Measurements from ENCODE around the gene PLXNA2.

The PLXNA2 gene

GRCh38 chr1:207983044-207983635, 261.0 kb downstream of the PLXNA2 start:
- H3K27me3 ChIP-seq (ENCODE audit: insufficient read depth, low read length, poor library complexity): no peaks in the 10 kb centered on the region
- H3K56ac ChIP-seq (ENCODE audit: low read length): no peak overlapping the region
- no CpG with 5 or more reads among the region's 6 CpGs for WGBS (ENCODE audit: extremely low coverage, insufficient coverage, low lambda C conversion rate)
- no peak overlapping the region for H3K18ac ChIP-seq (ENCODE audit: low read length)
- H4K5ac ChIP-seq (ENCODE audit: low read length): no peak overlapping the region
- H2BK5ac ChIP-seq (ENCODE audit: low read length): no peak overlapping the region
- H3K23ac ChIP-seq (ENCODE audit: low read length): no peak overlapping the region
- DNase-seq: no peak
- no peak overlapping the region for H3K4me2 ChIP-seq (ENCODE audit: low read length)
- H3K79me2 ChIP-seq (ENCODE audit: control insufficient read depth, insufficient read depth, low read length): no peaks in the 10 kb centered on the region
- H3K4me1 ChIP-seq (ENCODE audit: control insufficient read depth, low read depth, low read length): no peaks in the 10 kb centered on the region
- H3K36me3 ChIP-seq (ENCODE audit: control insufficient read depth, insufficient read depth, low read length): no peaks in the 10 kb centered on the region
- no peak overlapping the region for H2AK5ac ChIP-seq (ENCODE audit: low read length)
- no peak overlapping the region for H3K27ac ChIP-seq (ENCODE audit: low read depth, low read length)
- no peak overlapping the region for H3K9ac ChIP-seq (ENCODE audit: low read length)
- H3K4ac ChIP-seq (ENCODE audit: low read depth, low read length): no peak overlapping the region
- H3K79me1 ChIP-seq (ENCODE audit: low read length): no peaks in the 10 kb centered on the region
- H3K4me3 ChIP-seq (ENCODE audit: low read length): no peak overlapping the region
- no peak overlapping the region for H4K8ac ChIP-seq (ENCODE audit: low read depth, low read length)
- no peak overlapping the region for H2BK120ac ChIP-seq (ENCODE audit: low read depth, low read length)
- H2BK15ac ChIP-seq (replicated peaks; ENCODE audit: low read depth): no peak overlapping the region

DNA sequence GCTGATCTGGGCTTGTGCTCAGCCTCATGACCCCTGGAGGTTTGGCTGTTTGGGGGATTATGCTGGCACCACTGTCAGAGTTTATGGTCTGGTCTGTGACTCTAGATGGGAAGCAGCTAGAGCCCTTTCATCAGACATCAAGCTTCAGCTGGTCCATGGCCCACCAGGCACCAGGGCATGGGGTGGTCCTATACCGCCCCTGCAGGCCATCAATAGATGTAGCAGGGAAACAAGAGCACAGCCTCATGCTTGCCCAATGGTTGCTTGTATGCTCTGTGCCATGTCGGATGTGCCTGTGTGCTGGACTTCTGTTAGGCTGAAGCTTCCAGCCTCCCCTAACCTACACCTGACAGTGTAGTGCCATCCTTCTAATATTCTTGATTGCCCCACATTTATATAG, 262.2 kb downstream of the PLXNA2 start:
- Histone ChIP-seq H3K79me1 (ENCODE audit: low read length) (no peaks in the 10 kb centered on the region), H4K8ac (ENCODE audit: low read depth, low read length) (no peak overlapping the region), H3K4me2 (ENCODE audit: low read length) (no peak overlapping the region), H2BK5ac (ENCODE audit: low read length) (no peak overlapping the region), H2AK5ac (ENCODE audit: low read length) (no peak overlapping the region), H2BK15ac (replicated peaks; ENCODE audit: low read depth) (no peak overlapping the region), H4K5ac (ENCODE audit: low read length) (no peak overlapping the region), H3K4ac (ENCODE audit: low read depth, low read length) (no peak overlapping the region), H3K18ac (ENCODE audit: low read length) (no peak overlapping the region), H3K27ac (ENCODE audit: low read depth, low read length) (no peak overlapping the region), H3K23ac (ENCODE audit: low read length) (no peak overlapping the region), H3K36me3 (ENCODE audit: control insufficient read depth, insufficient read depth, low read length) (no peaks in the 10 kb centered on the region), H3K79me2 (ENCODE audit: control insufficient read depth, insufficient read depth, low read length) (no peaks in the 10 kb centered on the region), H3K4me1 (ENCODE audit: control insufficient read depth, low read depth, low read length) (no peaks in the 10 kb centered on the region), H3K27me3 (ENCODE audit: insufficient read depth, low read length, poor library complexity) (no peaks in the 10 kb centered on the region), H3K4me3 (ENCODE audit: low read length) (no peak overlapping the region), H3K56ac (ENCODE audit: low read length) (no peak overlapping the region), H3K9ac (ENCODE audit: low read length) (no peak overlapping the region), H2BK120ac (ENCODE audit: low read depth, low read length) (no peak overlapping the region)
- WGBS (ENCODE audit: extremely low coverage, insufficient coverage, low lambda C conversion rate): no CpG with 5 or more reads among the region's 2 CpGs
- DNase-seq: peak; percentile 77

DNA sequence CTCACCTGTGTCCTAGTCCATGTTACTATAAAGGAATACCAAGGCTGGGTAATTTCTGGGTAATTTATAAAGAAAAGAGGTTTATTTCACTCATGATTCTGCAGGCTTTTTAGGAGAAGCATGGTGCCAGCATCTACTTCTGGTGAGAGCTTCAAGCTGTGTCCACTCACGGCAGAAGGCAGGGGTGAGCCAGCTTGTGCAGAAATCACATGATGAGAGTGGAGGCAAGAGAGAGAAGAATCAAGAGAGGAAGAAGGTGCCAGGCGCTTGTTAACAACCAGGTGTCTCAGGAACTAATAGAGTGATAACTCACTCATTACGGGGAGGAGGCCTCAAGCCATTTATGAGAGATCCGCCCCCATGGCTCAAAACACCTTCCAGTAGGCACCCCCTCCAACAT, 265.7 kb downstream of the PLXNA2 start:
- H3K23ac ChIP-seq (ENCODE audit: low read length): no peak overlapping the region
- no peak overlapping the region for H2BK120ac ChIP-seq (ENCODE audit: low read depth, low read length)
- no peak overlapping the region for H3K4me2 ChIP-seq (ENCODE audit: low read length)
- H3K79me1 ChIP-seq (ENCODE audit: low read length): no peaks in the 10 kb centered on the region
- H3K18ac ChIP-seq (ENCODE audit: low read length): no peak overlapping the region
- H3K56ac ChIP-seq (ENCODE audit: low read length): no peak overlapping the region
- H3K27me3 ChIP-seq (ENCODE audit: insufficient read depth, low read length, poor library complexity): no peaks in the 10 kb centered on the region
- DNase-seq: no peak
- no peak overlapping the region for H3K27ac ChIP-seq (ENCODE audit: low read depth, low read length)
- H3K4ac ChIP-seq (ENCODE audit: low read depth, low read length): no peak overlapping the region
- WGBS (ENCODE audit: extremely low coverage, insufficient coverage, low lambda C conversion rate): no CpG with 5 or more reads among the region's 4 CpGs
- H3K4me1 ChIP-seq (ENCODE audit: control insufficient read depth, low read depth, low read length): no peaks in the 10 kb centered on the region
- H3K79me2 ChIP-seq (ENCODE audit: control insufficient read depth, insufficient read depth, low read length): no peaks in the 10 kb centered on the region
- no peak overlapping the region for H4K8ac ChIP-seq (ENCODE audit: low read depth, low read length)
- no peak overlapping the region for H2BK5ac ChIP-seq (ENCODE audit: low read length)
- no peak overlapping the region for H3K4me3 ChIP-seq (ENCODE audit: low read length)
- no peak overlapping the region for H3K9ac ChIP-seq (ENCODE audit: low read length)
- no peak overlapping the region for H4K5ac ChIP-seq (ENCODE audit: low read length)
- no peaks in the 10 kb centered on the region for H3K36me3 ChIP-seq (ENCODE audit: control insufficient read depth, insufficient read depth, low read length)
- no peak overlapping the region for H2BK15ac ChIP-seq (replicated peaks; ENCODE audit: low read depth)
- no peak overlapping the region for H2AK5ac ChIP-seq (ENCODE audit: low read length)

GRCh38 chr1:207977876-207978275, 266.3 kb downstream of the PLXNA2 start:
- Histone ChIP-seq H3K18ac (ENCODE audit: low read length) (no peak overlapping the region), H3K79me2 (ENCODE audit: control insufficient read depth, insufficient read depth, low read length) (no peaks in the 10 kb centered on the region), H3K27me3 (ENCODE audit: insufficient read depth, low read length, poor library complexity) (no peaks in the 10 kb centered on the region), H3K27ac (ENCODE audit: low read depth, low read length) (no peak overlapping the region), H2BK120ac (ENCODE audit: low read depth, low read length) (no peak overlapping the region), H3K4me1 (ENCODE audit: control insufficient read depth, low read depth, low read length) (no peaks in the 10 kb centered on the region), H3K79me1 (ENCODE audit: low read length) (no peaks in the 10 kb centered on the region), H4K5ac (ENCODE audit: low read length) (no peak overlapping the region), H2AK5ac (ENCODE audit: low read length) (no peak overlapping the region), H3K4ac (ENCODE audit: low read depth, low read length) (no peak overlapping the region), H3K36me3 (ENCODE audit: control insufficient read depth, insufficient read depth, low read length) (no peaks in the 10 kb centered on the region), H4K8ac (ENCODE audit: low read depth, low read length) (no peak overlapping the region), H3K23ac (ENCODE audit: low read length) (no peak overlapping the region), H2BK5ac (ENCODE audit: low read length) (no peak overlapping the region), H3K9ac (ENCODE audit: low read length) (no peak overlapping the region), H3K4me2 (ENCODE audit: low read length) (no peak overlapping the region), H3K4me3 (ENCODE audit: low read length) (no peak overlapping the region), H3K56ac (ENCODE audit: low read length) (no peak overlapping the region), H2BK15ac (replicated peaks; ENCODE audit: low read depth) (no peak overlapping the region)
- WGBS (ENCODE audit: extremely low coverage, insufficient coverage, low lambda C conversion rate): no CpG with 5 or more reads among the region's 1 CpG
- no peak for DNase-seq

- Histone ChIP-seq H3K18ac (ENCODE audit: low read length) (no peak overlapping the region), H2AK5ac (ENCODE audit: low read length) (no peak overlapping the region), H4K5ac (ENCODE audit: low read length) (no peak overlapping the region), H3K36me3 (ENCODE audit: control insufficient read depth, insufficient read depth, low read length) (no peaks in the 10 kb centered on the region), H3K4me2 (ENCODE audit: low read length) (no peak overlapping the region), H3K4me1 (ENCODE audit: control insufficient read depth, low read depth, low read length) (no peaks in the 10 kb centered on the region), H3K4ac (ENCODE audit: low read depth, low read length) (no peak overlapping the region), H3K56ac (ENCODE audit: low read length) (no peak overlapping the region), H2BK120ac (ENCODE audit: low read depth, low read length) (no peak overlapping the region), H3K79me1 (ENCODE audit: low read length) (no peaks in the 10 kb centered on the region), H3K4me3 (ENCODE audit: low read length) (no peak overlapping the region), H3K27me3 (ENCODE audit: insufficient read depth, low read length, poor library complexity) (no peaks in the 10 kb centered on the region), H3K23ac (ENCODE audit: low read length) (no peak overlapping the region), H3K9ac (ENCODE audit: low read length) (no peak overlapping the region), H3K27ac (ENCODE audit: low read depth, low read length) (no peak overlapping the region), H2BK15ac (replicated peaks; ENCODE audit: low read depth) (no peak overlapping the region), H4K8ac (ENCODE audit: low read depth, low read length) (no peak overlapping the region), H2BK5ac (ENCODE audit: low read length) (no peak overlapping the region), H3K79me2 (ENCODE audit: control insufficient read depth, insufficient read depth, low read length) (no peaks in the 10 kb centered on the region)
- DNase-seq: no peak
- 100% methylated on average over 1 of the region's 5 CpGs for WGBS (ENCODE audit: extremely low coverage, insufficient coverage, low lambda C conversion rate)
These were observed 270.2 kb downstream of the PLXNA2 start for GRCh38 chr1:207973898-207974568.

DNA sequence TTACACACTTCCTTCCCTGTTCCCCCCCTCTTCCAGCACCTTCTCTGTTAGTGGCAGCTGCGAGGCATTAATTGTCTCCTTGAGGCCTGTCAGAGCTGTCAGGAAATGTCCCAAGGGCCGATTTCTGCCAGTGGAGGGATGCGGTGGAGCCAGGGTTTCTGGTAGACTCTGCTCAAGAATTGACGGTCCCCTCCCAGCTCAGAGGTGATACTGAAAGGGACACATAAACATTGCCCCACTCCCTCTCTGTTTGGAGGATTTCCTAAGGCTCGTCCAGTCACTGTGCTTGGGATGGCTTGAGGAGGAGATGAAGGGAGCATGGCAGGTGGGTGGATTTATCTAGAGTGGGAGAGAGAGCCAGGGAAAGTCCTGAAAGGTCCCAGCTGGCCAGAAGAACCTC, 271.8 kb downstream of the PLXNA2 start:
- H2BK120ac ChIP-seq (ENCODE audit: low read depth, low read length): no peak overlapping the region
- H4K5ac ChIP-seq (ENCODE audit: low read length): no peak overlapping the region
- H3K4me3 ChIP-seq (ENCODE audit: low read length): no peak overlapping the region
- no peak overlapping the region for H3K27ac ChIP-seq (ENCODE audit: low read depth, low read length)
- H3K79me2 ChIP-seq (ENCODE audit: control insufficient read depth, insufficient read depth, low read length): no peaks in the 10 kb centered on the region
- WGBS (ENCODE audit: extremely low coverage, insufficient coverage, low lambda C conversion rate): no CpG with 5 or more reads among the region's 5 CpGs
- no peak overlapping the region for H2AK5ac ChIP-seq (ENCODE audit: low read length)
- no peak overlapping the region for H3K23ac ChIP-seq (ENCODE audit: low read length)
- H4K8ac ChIP-seq (ENCODE audit: low read depth, low read length): no peak overlapping the region
- no peak overlapping the region for H2BK5ac ChIP-seq (ENCODE audit: low read length)
- DNase-seq: no peak
- no peaks in the 10 kb centered on the region for H3K36me3 ChIP-seq (ENCODE audit: control insufficient read depth, insufficient read depth, low read length)
- H3K79me1 ChIP-seq (ENCODE audit: low read length): no peaks in the 10 kb centered on the region
- H3K18ac ChIP-seq (ENCODE audit: low read length): no peak overlapping the region
- H2BK15ac ChIP-seq (replicated peaks; ENCODE audit: low read depth): no peak overlapping the region
- H3K9ac ChIP-seq (ENCODE audit: low read length): no peak overlapping the region
- no peak overlapping the region for H3K4ac ChIP-seq (ENCODE audit: low read depth, low read length)
- no peaks in the 10 kb centered on the region for H3K27me3 ChIP-seq (ENCODE audit: insufficient read depth, low read length, poor library complexity)
- no peaks in the 10 kb centered on the region for H3K4me1 ChIP-seq (ENCODE audit: control insufficient read depth, low read depth, low read length)
- no peak overlapping the region for H3K56ac ChIP-seq (ENCODE audit: low read length)
- H3K4me2 ChIP-seq (ENCODE audit: low read length): no peak overlapping the region

Measured in mesendoderm (in vitro differentiated cells).